HCT116 (cell line): ENCODE data around the gene IFT25. TPM values are rescaled to one million over a fixed set of nuclear protein-coding genes. Genes with fewer than 3 reads are reported as not detected.

ENCODE experiments used
- ATAC-seq: fragments of 200-7000 bp; cut with Tn5 transposase; 2 replicates; pipeline ENCODE4 v1.9.1; 2020; ENCODE audit warnings: mild to moderate bottlenecking, moderate library complexity
- BruUV-seq: library from RNA; stranded (reverse); fragments of 400-500 nt; replicated peaks from 2 replicates; lab custom pipeline; 2021; lab: Mats Ljungman, UMichigan
- CTCF ChIA-PET: fragments of 300-600 bp; sonication (Branson Sonifier 250); formaldehyde crosslinking; loops from one replicate; lab custom pipeline; 2021; ENCODE audit warnings: antibody characterized with exemption; lab: Charles Lee
- POLR2A ChIA-PET: fragments of 300-600, 350-600 bp; sonication (Branson Sonifier 250); formaldehyde crosslinking; loops from one replicate; lab custom pipeline; 2021; ENCODE audit warnings: antibody characterized with exemption; lab: Charles Lee
- RAD21 ChIA-PET, 2 experiments: fragments of 300-600 bp; sonication (Branson Sonifier 250); formaldehyde crosslinking; loops; one replicate each; lab custom pipeline; 2023; ENCODE audit warnings: low total read pairs in 2 of 2; ENCODE audit not compliant: uncharacterized antibody in 2 of 2, unreplicated experiment in 2 of 2, low non-redundant PET in 1 of 2; lab: Charles Lee
- DNase-seq: peaks from one replicate; pipeline ENCODE4 v3.0.0-alpha.2; 2010; ENCODE audit warnings: low read depth, low spot score
- H2AFZ ChIP-seq: fragments of 200-600 bp; shearing (Covaris generic), sonication (generic); 2 replicates; pipeline ENCODE4 v1.6.1; 2017; ENCODE audit warnings: low read depth, mixed run types, mixed read lengths, antibody characterized with exemption, low read length; ENCODE audit not compliant: poor library complexity, severe bottlenecking
- H3K27ac ChIP-seq: 2 replicates; pipeline ENCODE4 v1.5.1; 2012; ENCODE audit warnings: low read depth, low read length
- H3K27me3 ChIP-seq: fragments of 200-600 bp; sonication (generic); 2 replicates; pipeline ENCODE4 v1.6.1; 2016; ENCODE audit warnings: mixed run types, low read length, mixed read lengths; ENCODE audit not compliant: insufficient read depth
- H3K36me3 ChIP-seq, 2 experiments: fragments of 200-500 bp in 1 of 2; fragments of 200-600 bp in 1 of 2; sonication (Bioruptor generic) in 1 of 2; sonication (generic) in 1 of 2; 2 replicates each; pipeline versions ENCODE4 v1.5.1 to v1.6.1; 2014 to 2016; ENCODE audit warnings: low read length in 2 of 2, inconsistent platforms in 1 of 2, mixed read lengths in 1 of 2, mixed run types in 1 of 2; ENCODE audit not compliant: insufficient read depth in 2 of 2, control insufficient read depth in 1 of 2
- H3K4me1 ChIP-seq, 2 experiments: fragments of 200-600 bp in 1 of 2; sonication (generic) in 1 of 2; 2 replicates each; pipeline versions ENCODE4 v1.5.1 to v1.6.1; 2012 to 2017; ENCODE audit warnings: low read length in 2 of 2, inconsistent platforms in 1 of 2, mild to moderate bottlenecking in 1 of 2, mixed read lengths in 1 of 2, mixed run types in 1 of 2, moderate library complexity in 1 of 2; ENCODE audit not compliant: insufficient read depth in 2 of 2, control insufficient read depth in 1 of 2
- H3K4me2 ChIP-seq: fragments of 200-600 bp; sonication (generic); 2 replicates; pipeline ENCODE4 v1.6.1; 2017; ENCODE audit warnings: mixed run types, low read length, mixed read lengths
- H3K4me3 ChIP-seq, 2 experiments: fragments of 200-600 bp in 1 of 2; sonication (generic) in 1 of 2; replicated peaks in 1 of 2; 2 replicates each; pipeline ENCODE4 v1.5.1; 2011 to 2016; ENCODE audit warnings: low read length in 2 of 2, control low read depth in 1 of 2, low read depth in 1 of 2, mild to moderate bottlenecking in 1 of 2, mixed read lengths in 1 of 2, mixed run types in 1 of 2
- H3K79me2 ChIP-seq: fragments of 200-600 bp; sonication (generic); 2 replicates; pipeline ENCODE4 v1.6.1; 2017; ENCODE audit warnings: mild to moderate bottlenecking, mixed run types, low read length, moderate library complexity, mixed read lengths; ENCODE audit not compliant: insufficient read depth
- H3K9ac ChIP-seq: fragments of 200-600 bp; sonication (generic); 2 replicates; pipeline ENCODE4 v1.6.1; 2016; ENCODE audit warnings: low read length, mixed read lengths
- H3K9me2 ChIP-seq: fragments of 200-600 bp; sonication (generic), shearing (Covaris generic); 2 replicates; pipeline ENCODE4 v1.6.1; 2017; ENCODE audit warnings: mixed run types, mild to moderate bottlenecking, moderate library complexity; ENCODE audit not compliant: insufficient read depth
- H3K9me3 ChIP-seq, 2 experiments: fragments of 200-500 bp in 1 of 2; fragments of 200-600 bp in 1 of 2; sonication (Bioruptor generic) in 1 of 2; sonication (generic) in 1 of 2; 2 replicates each; pipeline ENCODE4 v1.6.1; 2014 to 2017; ENCODE audit warnings: low read length in 2 of 2, mixed read lengths in 2 of 2, inconsistent platforms in 1 of 2, low read depth in 1 of 2, mild to moderate bottlenecking in 1 of 2, mixed run types in 1 of 2, moderate library complexity in 1 of 2; ENCODE audit not compliant: control insufficient read depth in 1 of 2, insufficient read depth in 1 of 2
- H4K20me1 ChIP-seq: fragments of 200-600 bp; sonication (generic), shearing (Covaris generic); 2 replicates; pipeline ENCODE4 v1.6.1; 2017; ENCODE audit warnings: mixed run types, mild to moderate bottlenecking, moderate library complexity; ENCODE audit not compliant: insufficient read depth
- CBX3 ChIP-seq: IDR thresholded peaks from 2 replicates; pipeline ENCODE4 v1.6.1; 2012; ENCODE audit warnings: low read depth
- CTCF ChIP-seq, 3 experiments: fragments of 200-600 bp in 1 of 3; sonication (generic) in 1 of 3; IDR thresholded peaks in 2 of 3; conservative IDR thresholded peaks in 1 of 3; 2 replicates each; pipeline ENCODE4 v1.5.1; 2012 to 2017; ENCODE audit warnings: low read depth in 2 of 3, low read length in 2 of 3, antibody characterized with exemption in 1 of 3, borderline replicate concordance in 1 of 3, control low read depth in 1 of 3, mild to moderate bottlenecking in 1 of 3, mixed read lengths in 1 of 3, mixed run types in 1 of 3, moderate library complexity in 1 of 3; ENCODE audit not compliant: insufficient read depth in 1 of 3
- EZH2 ChIP-seq: fragments of 200-600 bp; sonication (generic); IDR thresholded peaks from 2 replicates; pipeline ENCODE4 v1.6.1; 2017; ENCODE audit warnings: antibody characterized with exemption, mixed run types
- FOSL1 ChIP-seq: IDR thresholded peaks from 2 replicates; pipeline ENCODE4 v1.6.1; 2012; ENCODE audit warnings: low read depth
- POLR2A ChIP-seq: IDR thresholded peaks from 2 replicates; pipeline ENCODE4 v1.7.0; 2011; ENCODE audit warnings: borderline replicate concordance; ENCODE audit not compliant: insufficient read depth, insufficient read length; ENCODE audit errors: extremely low read depth
- RAD21 ChIP-seq: IDR thresholded peaks from 2 replicates; pipeline ENCODE4 v1.6.1; 2012; ENCODE audit warnings: low read depth, mild to moderate bottlenecking
- ZNF274 ChIP-seq: fragments of 200-500 bp; sonication (Bioruptor generic); IDR thresholded peaks from 2 replicates; pipeline ENCODE4 v1.6.1; 2014; ENCODE audit warnings: mild to moderate bottlenecking, low read depth, low read length, inconsistent platforms
- intact Hi-C: fragments of 100-400 bp; cut with micrococcal nuclease; formaldehyde crosslinking; loops from 2 replicates; pipeline ENCODE4 v1.10.0; 2022
- total RNA-seq: library from RNA; stranded (reverse); gene quantifications from one replicate; pipeline ENCODE4 v1.2.1, GENCODE V29; 2021; ENCODE audit not compliant: unreplicated experiment
- TF ChIP-seq, protein P1 (sequence below): IDR thresholded peaks from 2 replicates; pipeline ENCODE4 v1.6.1; 2012; ENCODE audit warnings: low read depth
- TF ChIP-seq, protein P2 (sequence below): IDR thresholded peaks from 2 replicates; pipeline ENCODE4 v1.6.1; 2011; ENCODE audit warnings: mild to moderate bottlenecking, low read length, moderate library complexity; ENCODE audit not compliant: insufficient replicate concordance; ENCODE audit errors: extremely low read depth
- TF ChIP-seq, protein P3 (sequence below): IDR thresholded peaks from 2 replicates; pipeline ENCODE4 v1.6.1; 2012

IFT25 gene
- total RNA-seq, 1 experiment from 2014 or later = 45.1 TPM

GRCh38 chr1:53992085-53992874 lies 46.8 kb upstream of the IFT25 start:
- H3K79me2 ChIP-seq = no peaks in the 10 kb centered on the region
- POLR2A ChIA-PET = no interaction called here
- H4K20me1 ChIP-seq = no peaks in the 10 kb centered on the region
- H3K9me2 ChIP-seq = no peaks in the 10 kb centered on the region
- DNase-seq (no peak), ATAC-seq (peak; percentile 89)
- H3K4me3 ChIP-seq = no peak overlapping the region
- no peak overlapping the region for H2AFZ ChIP-seq
- no peaks in the 10 kb centered on the region for H3K4me1 ChIP-seq
- H3K4me2 ChIP-seq = no peak overlapping the region
- BruUV-seq = no TSS peak
- intact Hi-C loops = no loop called here
- H3K9me3 ChIP-seq = no peaks in the 10 kb centered on the region
- no peak overlapping the region for H3K27ac ChIP-seq
- CTCF ChIA-PET = interaction anchor here (0.7 to 1.1 kb wide), 3 partner anchors 8 to 129 kb away, joined by 3 to 8 read pairs (median 3); no protein-coding TSS in a partner anchor
- H3K9ac ChIP-seq = no peak overlapping the region
- TF ChIP-seq POLR2A (no peak), FOSL1 (no peak), CTCF (IDR thresholded peaks at IDR 0.05 in 2 of 3, conservative IDR thresholded peaks at IDR 0.05 in 1 of 3; ENCODE audit: borderline replicate concordance in 1 of 3, insufficient read depth in 1 of 3, low read depth in 2 of 3, low read length in 2 of 3) (peak; percentile 32 to 45 (median 42); a peak in 4 of 6 replicates), CBX3 (peak; percentile 43; the same call in 1 of the 2 replicates), EZH2 (no peak), ZNF274 (no peak), RAD21 (peak; percentile 67)
- TF ChIP-seq, protein P1, sequence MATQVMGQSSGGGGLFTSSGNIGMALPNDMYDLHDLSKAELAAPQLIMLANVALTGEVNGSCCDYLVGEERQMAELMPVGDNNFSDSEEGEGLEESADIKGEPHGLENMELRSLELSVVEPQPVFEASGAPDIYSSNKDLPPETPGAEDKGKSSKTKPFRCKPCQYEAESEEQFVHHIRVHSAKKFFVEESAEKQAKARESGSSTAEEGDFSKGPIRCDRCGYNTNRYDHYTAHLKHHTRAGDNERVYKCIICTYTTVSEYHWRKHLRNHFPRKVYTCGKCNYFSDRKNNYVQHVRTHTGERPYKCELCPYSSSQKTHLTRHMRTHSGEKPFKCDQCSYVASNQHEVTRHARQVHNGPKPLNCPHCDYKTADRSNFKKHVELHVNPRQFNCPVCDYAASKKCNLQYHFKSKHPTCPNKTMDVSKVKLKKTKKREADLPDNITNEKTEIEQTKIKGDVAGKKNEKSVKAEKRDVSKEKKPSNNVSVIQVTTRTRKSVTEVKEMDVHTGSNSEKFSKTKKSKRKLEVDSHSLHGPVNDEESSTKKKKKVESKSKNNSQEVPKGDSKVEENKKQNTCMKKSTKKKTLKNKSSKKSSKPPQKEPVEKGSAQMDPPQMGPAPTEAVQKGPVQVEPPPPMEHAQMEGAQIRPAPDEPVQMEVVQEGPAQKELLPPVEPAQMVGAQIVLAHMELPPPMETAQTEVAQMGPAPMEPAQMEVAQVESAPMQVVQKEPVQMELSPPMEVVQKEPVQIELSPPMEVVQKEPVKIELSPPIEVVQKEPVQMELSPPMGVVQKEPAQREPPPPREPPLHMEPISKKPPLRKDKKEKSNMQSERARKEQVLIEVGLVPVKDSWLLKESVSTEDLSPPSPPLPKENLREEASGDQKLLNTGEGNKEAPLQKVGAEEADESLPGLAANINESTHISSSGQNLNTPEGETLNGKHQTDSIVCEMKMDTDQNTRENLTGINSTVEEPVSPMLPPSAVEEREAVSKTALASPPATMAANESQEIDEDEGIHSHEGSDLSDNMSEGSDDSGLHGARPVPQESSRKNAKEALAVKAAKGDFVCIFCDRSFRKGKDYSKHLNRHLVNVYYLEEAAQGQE = no peak
- TF ChIP-seq, protein P2, sequence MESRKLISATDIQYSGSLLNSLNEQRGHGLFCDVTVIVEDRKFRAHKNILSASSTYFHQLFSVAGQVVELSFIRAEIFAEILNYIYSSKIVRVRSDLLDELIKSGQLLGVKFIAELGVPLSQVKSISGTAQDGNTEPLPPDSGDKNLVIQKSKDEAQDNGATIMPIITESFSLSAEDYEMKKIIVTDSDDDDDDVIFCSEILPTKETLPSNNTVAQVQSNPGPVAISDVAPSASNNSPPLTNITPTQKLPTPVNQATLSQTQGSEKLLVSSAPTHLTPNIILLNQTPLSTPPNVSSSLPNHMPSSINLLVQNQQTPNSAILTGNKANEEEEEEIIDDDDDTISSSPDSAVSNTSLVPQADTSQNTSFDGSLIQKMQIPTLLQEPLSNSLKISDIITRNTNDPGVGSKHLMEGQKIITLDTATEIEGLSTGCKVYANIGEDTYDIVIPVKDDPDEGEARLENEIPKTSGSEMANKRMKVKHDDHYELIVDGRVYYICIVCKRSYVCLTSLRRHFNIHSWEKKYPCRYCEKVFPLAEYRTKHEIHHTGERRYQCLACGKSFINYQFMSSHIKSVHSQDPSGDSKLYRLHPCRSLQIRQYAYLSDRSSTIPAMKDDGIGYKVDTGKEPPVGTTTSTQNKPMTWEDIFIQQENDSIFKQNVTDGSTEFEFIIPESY = no peak
- TF ChIP-seq, protein P3, sequence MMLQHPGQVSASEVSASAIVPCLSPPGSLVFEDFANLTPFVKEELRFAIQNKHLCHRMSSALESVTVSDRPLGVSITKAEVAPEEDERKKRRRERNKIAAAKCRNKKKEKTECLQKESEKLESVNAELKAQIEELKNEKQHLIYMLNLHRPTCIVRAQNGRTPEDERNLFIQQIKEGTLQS = no peak
- no peaks in the 10 kb centered on the region for H3K27me3 ChIP-seq
- RAD21 ChIA-PET = interaction anchor here (1.1 to 1.2 kb wide), 2 partner anchors 90 kb away, joined by 3 to 5 read pairs; no protein-coding TSS in a partner anchor
- no peaks in the 10 kb centered on the region for H3K36me3 ChIP-seq
